ENCODE results near the gene CISD2. TPM values are rescaled to one million over a fixed set of nuclear protein-coding genes. Genes with fewer than 3 reads are reported as not detected.
A peak's percentile ranks its signal among the peaks of the same experiment; 100 is the strongest.
"Not testable (repeated sequence)": the region's sequence is repeated elsewhere in the genome, so short reads cannot be mapped to it uniquely, and the experiment has no call there.

CISD2 gene
- total RNA-seq, 1 donor from 2014 or later = 39.5 TPM

- DNase-seq (ENCODE audit: low read depth) = no peak
Observed at GRCh38 chr4:102849579-102850104, 19.1 kb upstream of the CISD2 start.

DNA sequence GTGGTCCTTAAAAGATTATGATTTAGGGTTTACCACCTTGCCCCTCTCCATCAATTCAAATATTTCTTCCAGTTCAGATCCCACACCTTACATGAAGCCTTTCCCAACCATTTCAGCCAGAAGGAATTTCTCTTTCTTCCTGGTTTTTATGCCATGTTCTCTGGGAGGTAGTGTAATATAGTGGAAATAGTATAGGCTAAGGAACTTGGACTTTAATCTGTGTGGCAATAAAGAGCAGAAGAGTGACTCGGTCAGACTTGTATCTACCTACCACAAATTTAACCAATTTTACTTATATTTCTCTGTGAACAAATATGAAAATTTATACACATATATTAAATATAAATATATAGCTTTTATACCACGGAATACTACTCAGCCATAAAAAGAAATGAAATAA, 18.4 kb upstream of the CISD2 start:
- DNase-seq (ENCODE audit: low read depth) = no peak

GRCh38 chr4:102858828-102859464, 9.8 kb upstream of the CISD2 start:
- DNase-seq (ENCODE audit: low read depth) = no peak

GRCh38 chr4:102860611-102861324, 8.0 kb upstream of the CISD2 start:
- DNase-seq (ENCODE audit: low read depth) = no peak

GRCh38 chr4:102862016-102862415, 6.8 kb upstream of the CISD2 start:
- no peak for DNase-seq (ENCODE audit: low read depth)

- DNase-seq (ENCODE audit: low read depth) = no peak
Observed at GRCh38 chr4:102862747-102863146, 6.0 kb upstream of the CISD2 start.

GRCh38 chr4:102865327-102865726, 3.5 kb upstream of the CISD2 start:
- not testable (repeated sequence) for DNase-seq (ENCODE audit: low read depth)

- no peak for DNase-seq (ENCODE audit: low read depth)
Observed at GRCh38 chr4:102867278-102868152, 1.3 kb upstream of the CISD2 start.

DNA sequence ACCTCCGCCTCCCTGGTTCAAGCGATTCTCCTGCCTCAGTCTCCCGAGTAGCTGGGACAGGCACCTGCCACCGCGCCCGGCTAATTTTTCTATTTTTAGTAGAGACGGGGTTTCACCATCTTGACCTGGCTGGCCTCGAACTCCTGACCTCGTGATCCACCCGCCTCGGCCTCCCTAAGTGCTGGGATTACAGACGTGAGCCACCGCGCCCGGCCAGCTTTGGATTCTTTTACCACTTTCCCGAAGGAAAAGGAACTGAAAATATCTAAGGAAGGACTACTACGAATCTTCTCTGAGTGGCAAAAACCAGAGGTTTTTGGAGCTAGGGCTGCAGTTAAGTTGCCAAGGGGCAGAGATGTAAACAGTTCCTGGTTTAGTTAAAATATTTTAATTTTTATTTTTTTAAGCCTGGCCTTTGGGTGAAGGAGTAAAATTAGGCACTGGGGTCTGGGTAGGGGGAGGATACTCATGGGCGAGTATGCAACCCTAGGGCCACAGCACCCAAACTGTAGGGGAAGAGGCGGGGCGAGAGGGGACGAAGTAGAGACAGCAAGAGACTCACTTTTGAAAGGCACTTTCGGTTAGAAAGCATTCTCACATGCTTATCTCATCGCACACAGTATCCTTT, 525 bp upstream of the CISD2 start:
- DNase-seq (ENCODE audit: low read depth) = no peak

GRCh38 chr4:102869569-102870197, 891 bp downstream of the CISD2 start:
- DNase-seq (ENCODE audit: low read depth) = no peak

GRCh38 chr4:102871772-102872171, 3.0 kb downstream of the CISD2 start:
- DNase-seq (ENCODE audit: low read depth) = no peak

DNA sequence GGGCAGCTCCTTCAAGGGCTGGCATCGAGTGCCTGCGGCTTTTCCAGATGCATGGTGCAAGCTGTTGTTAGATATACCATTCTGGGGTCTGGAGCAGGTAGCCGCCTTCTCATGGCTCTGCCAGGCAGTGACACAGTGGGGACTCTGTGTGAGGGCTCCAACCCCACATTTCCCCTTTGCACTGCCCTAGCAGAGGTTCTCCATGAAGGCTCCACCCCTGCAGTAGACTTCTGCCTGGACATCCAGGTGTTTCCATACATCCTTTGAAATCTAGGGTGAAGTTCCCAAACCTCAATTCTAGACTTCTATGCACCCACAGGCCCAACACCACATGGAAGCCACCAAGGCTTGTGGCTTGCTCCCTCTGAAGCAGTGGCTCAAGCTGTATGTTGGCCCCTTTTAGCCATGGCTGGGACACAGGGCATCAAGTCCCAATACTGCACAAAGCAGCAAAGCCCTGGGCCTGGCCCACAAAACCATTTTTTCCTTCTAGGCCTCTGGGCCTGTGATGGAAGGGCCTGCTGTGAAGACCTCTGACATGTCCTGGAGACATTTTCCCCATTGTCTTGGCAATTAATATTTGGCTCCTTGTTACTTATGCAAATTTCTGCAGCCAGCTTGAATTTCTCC, 8.8 kb downstream of the CISD2 start:
- not testable (repeated sequence) for DNase-seq (ENCODE audit: low read depth)

GRCh38 chr4:102878349-102878748, 9.6 kb downstream of the CISD2 start:
- not testable (repeated sequence) for DNase-seq (ENCODE audit: low read depth)

GRCh38 chr4:102878901-102879300, 10.1 kb downstream of the CISD2 start:
- DNase-seq (ENCODE audit: low read depth) = no peak

GRCh38 chr4:102881343-102881742, 12.6 kb downstream of the CISD2 start:
- DNase-seq (ENCODE audit: low read depth) = no peak

GRCh38 chr4:102883278-102883677, 14.5 kb downstream of the CISD2 start:
- no peak for DNase-seq (ENCODE audit: low read depth)

GRCh38 chr4:102888570-102888969, 19.8 kb downstream of the CISD2 start:
- not testable (repeated sequence) for DNase-seq (ENCODE audit: low read depth)

- DNase-seq (ENCODE audit: low read depth) = not testable (repeated sequence)
Observed at GRCh38 chr4:102889866-102890265, 21.1 kb downstream of the CISD2 start.

- not testable (repeated sequence) for DNase-seq (ENCODE audit: low read depth)
Observed at GRCh38 chr4:102896547-102896946, 27.8 kb downstream of the CISD2 start.

- DNase-seq (ENCODE audit: low read depth) = peak; percentile 71
Observed at GRCh38 chr4:102897610-102898009, 28.8 kb downstream of the CISD2 start.

Measured in myocyte (in vitro differentiated cells).